ENCODE results near the gene RAF1.
"Not testable (repeated sequence)": the region's sequence is repeated elsewhere in the genome, so short reads cannot be mapped to it uniquely, and the experiment has no call there.

Gene RAF1

DNA sequence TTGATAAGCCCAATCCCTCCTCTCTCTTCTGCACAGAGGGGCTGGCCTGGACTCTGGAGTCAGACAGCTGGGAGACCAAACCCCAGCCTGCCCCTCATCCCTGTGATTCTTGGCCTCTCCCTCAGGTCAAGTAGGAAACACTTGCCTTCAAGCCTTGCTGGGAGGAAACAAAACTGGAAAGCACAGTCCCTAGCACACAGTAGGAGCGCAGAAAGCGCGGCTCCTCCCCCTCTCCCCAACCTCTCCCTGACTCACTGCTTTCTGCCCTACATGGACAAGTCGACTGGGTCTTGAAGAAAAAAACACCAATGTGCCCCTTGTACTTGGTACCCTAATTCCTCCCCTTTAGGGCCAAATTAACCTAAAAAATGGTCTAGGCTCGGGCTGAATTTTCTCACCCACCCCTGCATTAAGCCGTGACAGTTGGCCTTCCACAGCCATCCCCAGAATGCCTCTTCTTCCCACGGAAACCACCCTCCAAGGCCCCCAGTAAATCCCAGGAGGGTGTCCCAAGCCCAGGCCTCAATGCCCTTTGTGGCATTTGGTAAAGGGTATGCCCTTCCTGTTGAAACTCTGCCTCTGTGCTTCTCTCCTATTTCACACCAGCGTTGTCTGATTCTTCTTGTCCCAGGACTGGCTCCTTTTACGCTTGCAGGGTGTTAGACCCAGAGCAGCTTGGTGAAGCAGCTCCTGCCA is 11.3 kb upstream of the RAF1 start:
- FAIRE-seq = no peak

DNA sequence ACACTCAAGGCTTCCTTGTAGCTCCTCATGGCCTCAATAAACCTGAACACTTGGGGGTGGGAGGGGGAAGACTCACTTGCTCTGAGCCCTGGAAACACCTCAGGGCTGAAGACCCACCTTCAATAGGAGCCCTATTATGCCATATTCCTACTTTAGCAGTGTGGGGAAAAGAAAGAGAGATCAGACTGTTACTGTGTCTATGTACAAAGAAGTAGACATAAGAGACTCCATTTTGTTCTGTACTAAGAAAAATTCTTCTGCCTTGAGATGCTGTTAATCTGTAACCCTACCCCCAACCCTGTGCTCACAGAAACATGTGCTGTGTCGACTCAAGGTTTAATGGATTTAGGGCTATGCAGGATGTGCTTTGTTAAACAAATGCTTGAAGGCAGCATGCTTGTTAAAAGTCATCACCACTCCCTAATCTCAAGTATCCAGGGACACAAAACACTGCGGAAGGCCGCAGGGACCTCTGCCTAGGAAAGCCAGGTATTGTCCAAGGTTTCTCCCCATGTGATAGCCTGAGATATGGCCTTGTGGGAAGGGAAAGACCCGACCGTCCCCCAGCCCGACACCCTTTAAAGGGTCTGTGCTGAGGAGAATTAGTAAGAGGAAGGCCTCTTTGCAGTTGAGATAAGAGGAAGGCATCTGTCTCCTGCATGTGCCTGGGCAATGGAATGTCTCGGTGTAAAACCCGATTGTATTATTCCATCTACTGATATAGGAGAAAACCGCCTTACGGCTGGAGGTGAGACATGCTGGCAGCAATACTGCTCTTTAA is 10.2 kb upstream of the RAF1 start:
- not testable (repeated sequence) for FAIRE-seq

DNA sequence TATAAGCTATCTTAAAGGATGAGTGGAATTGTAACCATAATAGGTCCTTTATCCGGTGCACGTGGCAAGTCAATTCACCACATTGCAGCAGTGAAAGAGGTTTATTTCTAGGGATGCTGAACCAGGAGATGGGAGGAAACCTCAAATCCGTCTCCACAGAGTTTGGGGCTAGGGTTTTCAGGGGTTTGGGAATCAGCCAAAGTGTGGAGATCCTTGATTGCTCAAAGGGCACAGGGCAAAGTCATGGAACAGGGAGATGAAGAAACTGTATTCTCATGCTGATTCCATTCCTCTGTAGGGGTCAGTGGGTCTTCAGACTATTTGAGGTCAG is 7.2 kb upstream of the RAF1 start:
- no peak for FAIRE-seq

DNA sequence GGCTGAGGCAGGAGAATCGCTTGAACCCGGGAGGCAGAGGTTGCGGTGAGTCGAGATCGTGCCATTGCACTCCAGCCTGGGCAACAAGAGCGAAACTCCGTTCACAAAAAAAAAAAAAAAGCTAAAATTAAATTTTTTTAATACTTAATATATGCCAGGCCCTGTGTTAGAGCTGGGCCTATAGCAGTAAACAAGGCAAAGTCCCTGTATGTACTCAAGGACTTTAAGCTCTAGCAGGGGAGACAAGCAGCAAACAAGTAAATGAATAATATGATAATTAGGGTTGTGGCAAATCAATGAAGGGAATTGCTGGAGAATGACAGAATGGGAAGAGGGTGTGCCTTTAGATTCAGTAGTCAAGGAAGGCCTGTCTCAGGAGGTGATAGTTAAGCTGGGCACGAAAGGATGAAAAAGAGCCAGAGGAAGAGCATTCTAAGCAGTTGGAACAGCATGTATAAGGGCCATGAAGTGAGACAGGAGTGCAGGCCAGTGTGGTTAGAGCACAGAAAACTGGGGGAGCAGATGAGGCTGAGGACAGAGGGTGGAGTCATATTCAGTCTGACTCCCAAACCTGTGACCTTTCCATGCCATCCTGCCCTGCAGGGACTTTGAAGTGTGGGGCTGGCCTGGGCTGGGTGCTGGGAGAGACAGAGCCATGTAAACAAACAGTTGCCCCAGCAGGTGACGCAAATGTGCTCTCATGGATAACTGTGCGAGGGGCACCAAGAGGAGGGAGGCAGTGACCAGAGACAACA is 6.6 kb upstream of the RAF1 start:
- no peak for FAIRE-seq

DNA sequence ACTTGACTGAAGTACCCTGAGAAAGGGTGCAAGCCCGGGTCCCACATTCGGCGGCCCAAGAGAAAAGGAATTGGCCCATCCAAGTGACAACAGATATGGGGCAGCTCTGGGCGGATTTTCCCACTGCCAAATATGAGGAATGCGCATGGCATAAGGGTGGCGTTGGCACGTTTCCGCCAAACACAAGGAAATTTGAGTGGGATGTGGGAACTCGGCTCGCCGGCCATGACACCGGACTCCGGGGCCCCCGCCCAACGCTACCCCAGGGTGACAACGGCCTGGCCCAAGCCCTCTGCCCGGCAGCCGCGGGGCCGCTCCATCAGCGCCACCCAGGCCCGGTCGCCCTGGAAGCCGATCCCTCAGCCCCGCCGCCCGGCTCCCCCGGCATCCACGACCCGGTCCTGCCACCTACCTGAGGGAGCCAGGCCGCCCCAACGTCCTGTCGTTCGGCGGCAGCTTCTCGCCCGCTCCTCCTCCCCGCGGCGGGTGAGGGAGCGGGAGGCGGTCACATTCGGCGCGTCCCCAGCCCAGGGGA is 449 bp downstream of the RAF1 start:
- no peak for FAIRE-seq

DNA sequence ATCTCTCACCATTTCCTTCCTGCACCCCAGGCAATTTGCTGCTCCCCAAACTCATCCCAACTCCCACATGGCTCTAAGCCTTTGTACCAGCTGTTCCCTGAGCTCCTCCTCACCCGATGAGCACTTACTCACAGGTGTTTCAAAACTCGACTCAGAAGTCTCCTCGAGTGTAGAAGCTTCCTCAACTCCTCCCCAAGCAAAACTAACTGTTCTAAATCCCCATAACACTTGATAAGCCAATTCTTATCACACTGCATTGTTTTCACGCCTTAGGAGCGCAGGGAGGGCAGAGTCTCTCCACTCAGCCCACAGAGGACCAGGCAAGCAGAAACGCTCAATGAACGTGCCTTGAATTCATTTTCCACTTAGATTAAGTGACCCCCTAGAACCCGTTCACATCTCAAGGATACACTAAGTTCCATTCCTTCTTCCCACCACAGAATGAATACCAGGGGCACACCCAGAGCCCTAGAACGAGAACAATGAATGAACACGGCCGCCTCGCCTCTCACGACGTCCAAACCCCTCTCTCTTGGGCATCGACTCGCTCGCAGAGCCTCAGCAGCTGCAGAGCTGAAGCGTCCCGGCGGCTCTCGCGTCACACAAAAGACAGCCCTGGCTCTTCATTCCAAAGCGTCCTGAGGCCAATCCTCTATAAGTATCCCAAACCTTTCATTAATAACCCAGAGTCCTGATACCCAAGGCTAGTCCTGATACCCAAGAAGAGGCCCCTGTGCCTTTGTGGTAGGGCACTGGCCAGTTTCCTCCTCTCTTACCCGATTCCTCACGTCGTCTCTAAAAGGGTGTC is 1.1 kb downstream of the RAF1 start:
- FAIRE-seq = no peak

DNA sequence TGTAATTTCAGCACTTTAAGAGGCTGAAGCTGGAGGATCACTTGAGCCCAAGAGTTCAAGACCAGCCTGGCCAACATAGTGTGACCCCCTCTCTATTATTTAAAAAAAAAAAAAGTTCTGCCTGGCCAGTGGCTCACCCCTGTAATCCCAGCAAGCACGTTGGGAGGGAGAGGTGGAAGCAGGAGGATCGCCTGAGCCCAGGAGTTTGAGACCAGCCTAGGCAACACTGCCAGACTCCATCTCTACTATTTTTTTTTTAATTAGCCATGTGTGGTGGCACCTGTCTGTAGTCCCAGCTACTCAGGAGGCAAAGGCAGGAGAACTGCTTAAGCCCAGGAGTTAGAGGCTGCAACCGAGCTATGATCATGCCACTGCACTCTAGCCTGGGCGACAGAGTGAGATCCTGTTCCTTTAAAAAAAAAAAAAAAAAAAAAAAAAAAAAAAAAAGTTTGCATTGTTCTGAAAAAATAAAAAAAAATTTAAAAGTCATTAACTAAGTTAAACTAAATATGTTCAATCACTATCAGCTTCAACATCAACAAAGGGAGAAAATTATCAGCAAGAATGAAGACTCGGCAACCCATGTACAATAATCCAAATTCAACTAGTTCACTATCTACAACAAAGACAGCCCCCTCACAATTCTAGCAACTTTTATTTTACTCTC is 1.9 kb downstream of the RAF1 start:
- no peak for FAIRE-seq

DNA sequence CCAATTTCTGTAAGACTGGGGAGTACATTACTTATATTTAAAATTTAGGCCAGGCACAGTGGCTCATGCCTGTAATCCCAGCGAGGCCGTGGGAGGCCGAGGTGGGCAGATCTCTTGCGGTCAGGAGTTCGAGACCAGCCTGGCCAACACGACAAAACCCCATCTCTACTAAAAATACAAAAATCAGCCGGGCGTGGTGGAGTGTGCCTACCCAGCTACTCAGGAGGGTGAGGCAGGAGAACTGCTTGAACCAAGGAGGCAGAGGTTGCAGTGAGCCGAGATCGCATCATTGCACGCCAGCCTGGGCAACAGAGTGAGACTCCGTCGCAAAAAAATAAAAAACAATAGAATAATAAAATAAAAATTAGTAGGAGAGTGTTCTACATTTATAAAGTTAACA is 2.5 kb downstream of the RAF1 start:
- FAIRE-seq = not testable (repeated sequence)

DNA sequence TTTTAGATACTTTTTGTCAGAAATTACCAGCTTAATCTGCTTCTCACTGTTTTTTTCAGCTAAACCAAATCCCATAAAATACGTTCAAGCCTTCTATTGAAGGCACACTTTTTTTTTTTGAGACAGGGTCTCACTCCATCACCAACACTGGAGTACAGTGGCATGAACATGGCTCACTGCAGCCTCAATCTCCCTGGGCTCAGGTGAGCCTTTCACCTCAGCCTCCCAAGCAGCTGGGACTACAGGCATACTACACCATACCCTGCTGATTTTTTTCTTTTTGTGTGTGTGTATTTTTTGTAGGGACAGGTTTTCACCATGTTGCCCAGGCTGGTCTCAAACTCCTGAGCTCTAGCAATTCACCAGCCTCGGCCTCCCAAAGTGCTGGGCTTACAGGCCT is 3.7 kb downstream of the RAF1 start:
- FAIRE-seq = no peak

DNA sequence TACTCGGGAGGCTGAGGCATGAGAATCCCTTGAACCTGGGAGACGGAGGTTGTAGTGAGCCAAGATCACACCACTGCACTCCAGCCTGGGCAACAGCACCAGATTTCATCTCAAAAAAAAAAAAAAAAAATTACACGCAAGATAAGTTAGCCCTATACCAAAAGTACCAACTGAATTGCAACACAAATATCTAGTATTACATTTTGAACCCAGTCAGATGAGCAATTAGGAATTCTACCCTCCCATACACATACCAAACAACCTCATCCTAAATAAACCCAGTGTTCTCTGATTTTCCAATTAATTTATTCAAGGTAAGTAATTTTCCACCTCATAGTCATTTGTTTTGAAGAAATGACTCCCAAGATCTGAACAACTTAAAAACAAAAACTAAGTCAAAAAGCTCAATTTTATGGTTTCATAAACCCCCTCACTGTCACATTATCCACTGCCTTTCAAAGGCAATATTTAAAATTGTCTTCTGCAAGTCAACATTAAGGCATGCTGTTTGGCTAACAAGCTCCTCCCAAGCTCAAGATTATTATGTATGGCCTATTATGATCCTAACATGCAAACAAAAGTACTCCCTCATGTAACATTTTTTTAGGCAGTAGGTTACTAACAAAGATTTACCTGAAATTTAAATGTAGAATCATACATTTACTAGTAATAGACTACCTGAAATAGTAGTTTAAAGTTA is 4.5 kb downstream of the RAF1 start:
- FAIRE-seq = no peak

DNA sequence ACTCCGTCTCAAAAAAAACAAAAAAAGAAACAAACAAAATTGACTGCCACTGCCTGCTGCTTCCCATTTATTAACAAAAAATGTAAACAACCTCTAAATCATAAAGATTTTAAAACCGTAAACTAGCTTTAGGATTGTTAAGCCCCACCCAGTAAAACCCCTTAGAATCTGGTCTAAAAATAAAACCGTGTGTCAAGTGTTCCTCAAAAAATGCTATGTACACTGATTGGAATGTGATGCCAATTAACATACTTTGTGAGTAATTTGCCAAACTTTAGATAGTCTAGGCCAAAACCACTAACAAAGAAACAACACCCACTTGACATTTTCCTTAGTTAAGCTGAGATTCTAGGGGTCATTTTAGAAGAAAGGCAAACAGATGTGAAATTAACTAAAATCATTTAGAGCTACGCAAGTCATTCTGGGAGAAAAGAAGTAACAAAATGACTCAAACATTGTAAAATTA is 5.3 kb downstream of the RAF1 start:
- peak; percentile 95 for FAIRE-seq

DNA sequence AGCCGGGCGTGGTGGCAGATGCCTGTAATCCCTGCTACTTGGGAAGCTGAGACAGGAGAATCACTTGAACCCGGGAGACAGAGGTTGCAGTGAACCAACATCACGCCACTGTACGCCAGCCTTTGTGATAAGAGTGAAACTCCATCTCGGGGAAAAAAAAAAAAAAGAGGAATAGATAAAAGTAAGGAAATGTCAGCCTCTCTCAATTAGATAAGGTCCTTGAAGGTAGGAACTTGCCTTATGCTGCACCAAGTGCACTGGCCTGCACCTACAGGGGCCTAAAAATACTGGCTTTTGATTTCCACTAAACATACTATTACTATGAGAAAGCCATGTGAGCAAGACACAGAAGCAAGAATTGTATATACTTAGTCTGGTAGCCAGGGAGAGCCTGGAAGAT is 7.1 kb downstream of the RAF1 start:
- FAIRE-seq = no peak

DNA sequence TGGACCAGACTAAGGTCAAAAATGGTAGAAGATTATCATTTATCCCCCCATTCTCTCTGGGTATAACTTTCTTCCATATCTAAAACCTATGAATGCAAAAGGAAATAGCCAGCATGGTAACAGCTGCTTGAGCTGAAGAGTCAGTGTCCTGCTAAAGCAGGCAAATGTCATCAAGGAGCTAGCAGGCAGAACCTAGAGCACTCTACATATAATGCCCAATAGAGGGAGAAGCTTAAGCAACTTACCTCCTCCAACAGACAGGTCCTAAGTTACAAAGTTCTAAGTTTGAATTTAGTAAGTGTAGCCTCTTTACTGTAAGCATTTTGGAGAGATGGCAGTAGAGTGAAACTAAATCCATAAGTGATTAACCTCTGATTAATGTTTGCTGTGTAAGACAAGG is 7.7 kb downstream of the RAF1 start:
- no peak for FAIRE-seq

DNA sequence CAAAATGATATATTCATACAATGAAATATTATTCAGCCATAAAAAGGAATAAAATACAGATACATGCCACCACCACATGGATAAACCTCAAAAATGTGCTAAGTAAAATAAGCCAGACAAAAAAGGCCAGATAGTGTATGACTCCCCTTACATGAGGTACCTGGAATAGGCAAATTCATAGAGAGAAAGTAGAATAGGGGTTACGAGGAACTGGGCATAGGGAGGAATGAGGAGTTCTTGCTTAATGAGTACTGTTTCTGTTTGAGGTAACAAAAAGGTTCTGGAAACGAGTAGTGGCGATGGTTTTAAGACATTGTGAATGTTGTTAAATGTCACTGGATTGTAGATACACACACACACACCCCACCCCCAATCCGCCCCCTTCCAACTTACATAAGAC is 8.2 kb downstream of the RAF1 start:
- no peak for FAIRE-seq

DNA sequence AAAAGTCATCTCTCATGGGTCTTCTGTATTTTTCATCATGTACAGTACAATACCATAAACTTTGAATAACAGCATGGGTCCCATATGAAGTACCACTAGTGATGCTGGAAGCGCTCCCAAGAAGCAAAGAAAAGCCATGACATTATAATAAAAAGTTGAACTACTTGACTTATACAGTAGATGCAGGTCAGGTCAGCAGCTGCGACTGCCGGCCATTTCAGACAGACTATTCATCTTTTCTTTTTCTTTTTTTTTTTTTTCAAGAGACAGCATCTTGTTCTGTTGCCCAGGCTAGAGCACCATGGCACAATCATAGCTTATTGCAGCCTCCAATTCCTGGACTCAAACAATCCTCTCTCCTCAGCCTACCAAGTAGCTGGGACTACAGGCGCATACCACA is 10.2 kb downstream of the RAF1 start:
- no peak for FAIRE-seq

DNA sequence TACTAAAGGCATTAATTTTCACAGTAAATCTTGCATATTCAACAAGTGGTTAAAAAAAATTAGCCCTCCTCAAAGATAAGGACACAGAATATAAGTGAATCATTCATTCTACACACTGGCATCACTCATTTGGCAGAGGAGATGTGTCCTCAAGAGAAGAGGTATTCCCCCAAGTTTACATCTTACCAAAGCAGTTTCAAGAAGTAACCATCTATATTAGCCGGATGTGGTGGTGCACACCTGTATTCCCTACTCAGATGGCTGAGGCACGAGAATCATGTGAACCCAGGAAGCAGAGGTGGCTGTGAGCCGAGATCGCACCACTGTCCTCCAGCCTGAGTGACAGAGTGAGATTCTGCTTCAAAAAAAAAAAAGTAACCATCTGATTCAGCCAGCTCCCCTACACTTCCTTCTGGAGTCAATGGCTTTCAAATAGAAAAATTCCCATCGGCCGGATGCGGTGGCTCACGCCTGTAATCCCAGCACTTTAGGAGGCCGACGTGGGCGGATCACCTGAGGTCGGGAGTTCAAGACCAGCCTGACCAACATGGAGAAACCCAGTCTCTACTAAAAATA is 15.4 kb downstream of the RAF1 start:
- no peak for FAIRE-seq

DNA sequence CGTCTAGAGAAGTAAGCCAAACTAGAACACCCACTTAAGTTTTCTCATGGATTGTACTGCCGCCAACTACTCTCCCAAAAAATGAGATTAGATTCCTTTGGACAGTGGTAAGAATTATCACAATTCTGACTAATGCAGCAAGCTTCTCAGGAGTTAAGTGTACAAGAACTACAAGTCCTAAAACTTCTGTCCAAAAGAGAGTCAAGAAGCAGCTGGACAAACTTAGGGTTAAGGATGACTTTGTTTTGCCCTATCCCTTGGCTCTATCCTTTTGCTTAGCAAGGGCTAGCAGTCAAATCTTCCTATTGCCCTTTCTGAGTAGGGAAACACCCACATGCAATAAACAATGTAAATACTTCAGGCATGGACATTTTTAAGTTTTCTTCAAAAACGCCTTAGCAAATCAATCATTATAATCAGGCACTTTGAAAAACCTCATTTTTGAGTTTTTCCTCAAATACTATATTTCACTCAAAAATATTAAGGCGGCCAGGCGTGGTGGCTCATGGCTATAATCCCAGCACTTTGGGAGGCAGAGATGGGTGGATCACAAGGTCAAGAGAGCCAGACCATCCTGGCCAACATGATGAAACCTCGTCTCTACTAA is 19.5 kb downstream of the RAF1 start:
- no peak for FAIRE-seq

DNA sequence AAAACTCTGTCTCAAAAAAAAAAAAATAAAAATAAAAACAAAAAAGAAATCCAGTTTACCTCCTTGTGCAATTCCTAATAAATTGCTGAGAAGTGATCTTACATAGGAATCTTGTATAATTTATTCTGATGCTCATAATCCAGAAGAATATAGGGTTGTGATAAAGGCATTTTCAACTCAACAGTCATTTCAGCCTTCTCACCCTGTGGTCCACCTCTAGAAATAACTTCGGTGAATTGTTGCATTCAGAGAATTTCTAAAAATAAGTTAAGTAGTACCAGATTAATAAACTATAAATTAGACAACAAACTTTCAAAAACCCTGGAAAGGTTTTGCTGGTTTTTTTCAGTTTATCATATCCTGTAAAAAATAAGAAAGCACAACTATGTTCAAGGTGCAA is 20.2 kb downstream of the RAF1 start:
- no peak for FAIRE-seq

DNA sequence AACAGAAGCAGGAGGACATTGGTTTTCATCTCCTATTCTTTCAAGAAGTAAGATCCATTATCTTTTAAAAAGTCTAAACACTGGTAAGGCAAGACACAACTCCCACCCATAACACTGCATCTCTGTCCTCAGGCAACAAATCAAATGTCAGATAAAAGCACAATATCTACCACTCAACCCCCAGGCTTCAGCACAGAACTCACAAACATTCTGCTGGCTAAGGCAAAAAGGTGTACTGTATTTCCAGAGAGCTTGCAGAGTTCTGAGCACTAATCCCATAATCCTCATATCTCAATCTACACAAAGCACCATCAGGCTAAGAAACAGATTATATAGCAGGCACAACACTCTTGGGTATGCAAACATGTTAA is 20.9 kb downstream of the RAF1 start:
- FAIRE-seq = no peak

DNA sequence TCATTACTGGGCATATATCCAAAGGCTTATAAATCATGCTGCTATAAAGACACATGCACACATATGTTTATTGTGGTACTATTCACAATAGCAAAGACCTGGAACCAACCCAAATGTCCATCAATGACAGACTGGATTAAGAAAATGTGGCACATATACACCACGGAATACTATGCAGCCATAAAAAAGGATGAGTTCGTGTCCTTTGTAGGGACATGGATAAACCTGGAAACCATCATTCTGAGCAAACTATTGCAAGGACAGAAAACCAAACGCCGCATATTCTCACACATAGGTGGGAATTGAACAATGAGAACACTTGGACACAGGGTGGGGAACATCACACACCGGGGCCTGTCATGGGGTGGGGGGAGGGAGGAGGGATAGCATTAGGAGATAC is 23.1 kb downstream of the RAF1 start:
- not testable (repeated sequence) for FAIRE-seq

DNA sequence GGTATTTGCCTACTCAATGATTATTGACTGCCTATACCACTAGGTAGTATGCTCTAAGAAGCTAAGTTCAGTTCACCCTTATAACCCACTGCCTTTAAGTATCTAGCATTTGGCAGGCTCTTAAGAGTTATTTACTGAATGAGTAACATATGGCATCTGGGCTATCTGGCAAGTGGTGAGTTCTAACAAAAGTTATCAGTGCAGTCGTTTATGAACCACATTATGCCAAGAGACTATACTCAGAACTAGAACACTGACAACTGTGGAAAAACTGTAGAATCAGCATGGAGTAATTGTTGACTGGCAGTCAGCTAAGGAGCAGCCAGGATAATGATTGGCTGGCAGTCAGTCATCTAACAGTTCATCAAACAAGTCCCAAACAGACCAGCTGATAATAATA is 25.8 kb downstream of the RAF1 start:
- no peak for FAIRE-seq
